Measurements from ENCODE around the gene MAN1A2. TPM values are rescaled to one million over a fixed set of nuclear protein-coding genes. Genes with fewer than 3 reads are reported as not detected.
"Not testable (repeated sequence)": the region's sequence is repeated elsewhere in the genome, so short reads cannot be mapped to it uniquely, and the experiment has no call there.

The MAN1A2 gene
- total and polyA plus RNA-seq, 9 donors: 14.6 to 33.6 (median 26.1) TPM

GRCh38 chr1:117544509-117545109, 177.4 kb downstream of the MAN1A2 start:
- DNase-seq: no peak
- 51% methylated on average over 3 of the region's 4 CpGs for WGBS (ENCODE audit: insufficient coverage)
- Histone ChIP-seq H3K27me3 (ENCODE audit: control insufficient read depth, insufficient read depth, low read length) (no peaks in the 10 kb centered on the region), H3K9me3 (replicated peaks; ENCODE audit: control insufficient read depth, low read depth, low read length) (no peaks in the 10 kb centered on the region), H3K4me1 (ENCODE audit: control insufficient read depth, insufficient read depth, low read length) (no peaks in the 10 kb centered on the region), H3K36me3 (ENCODE audit: control insufficient read depth, insufficient read depth, low read length) (no peaks in the 10 kb centered on the region), H3K27ac (ENCODE audit: low read length) (no peak overlapping the region), H3K4me3 (ENCODE audit: low read length) (no peak overlapping the region)

DNA sequence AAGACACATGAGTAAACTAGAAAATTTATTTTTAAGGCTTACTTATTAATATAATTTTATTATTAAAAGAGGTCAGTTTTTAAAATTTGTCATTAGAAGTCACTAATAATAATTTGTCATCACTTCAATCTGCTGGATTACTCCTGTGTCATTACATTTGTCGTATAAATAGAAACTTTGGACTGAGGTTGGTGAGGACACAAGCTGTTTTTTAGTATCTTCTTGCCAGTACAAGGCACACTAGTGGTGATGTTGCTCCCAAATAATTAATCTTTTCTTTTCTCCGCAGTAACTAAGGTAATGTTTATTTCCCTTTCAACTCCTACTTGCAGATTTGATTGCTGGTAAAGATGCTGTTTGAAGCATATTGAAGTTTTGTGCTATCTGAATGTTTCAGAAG, 179.2 kb downstream of the MAN1A2 start:
- DNase-seq: no peak
- Histone ChIP-seq H3K36me3 (ENCODE audit: control insufficient read depth, insufficient read depth, low read length) (no peaks in the 10 kb centered on the region), H3K4me1 (ENCODE audit: control insufficient read depth, insufficient read depth, low read length) (no peaks in the 10 kb centered on the region), H3K4me3 (ENCODE audit: low read length) (no peak overlapping the region), H3K27me3 (ENCODE audit: control insufficient read depth, insufficient read depth, low read length) (no peaks in the 10 kb centered on the region), H3K27ac (ENCODE audit: low read length) (no peak overlapping the region), H3K9me3 (replicated peaks; ENCODE audit: control insufficient read depth, low read depth, low read length) (no peaks in the 10 kb centered on the region)
- WGBS (ENCODE audit: insufficient coverage): no CpG with 5 or more reads among the region's 2 CpGs

DNA sequence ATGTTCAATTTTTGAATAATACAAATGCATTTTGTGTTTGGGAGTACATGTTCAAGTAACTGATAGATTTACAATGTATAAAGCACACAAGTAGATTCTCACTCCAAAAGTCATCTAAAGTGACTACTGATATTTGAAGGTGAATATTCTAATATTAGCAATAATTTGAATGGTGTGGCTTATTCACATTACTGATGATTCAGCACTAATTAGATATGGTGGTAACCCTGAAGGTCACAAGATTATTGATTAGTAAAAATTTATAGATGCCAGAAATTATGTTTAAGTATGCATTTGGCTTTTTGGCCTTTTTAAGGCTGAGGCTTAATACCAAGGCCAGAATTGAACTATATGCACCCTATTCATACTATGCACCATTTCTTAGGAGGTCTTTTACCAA, 186.2 kb downstream of the MAN1A2 start:
- H3K4me1 ChIP-seq (ENCODE audit: control insufficient read depth, insufficient read depth, low read length): no peaks in the 10 kb centered on the region
- H3K27me3 ChIP-seq (ENCODE audit: control insufficient read depth, insufficient read depth, low read length): no peaks in the 10 kb centered on the region
- no peak overlapping the region for H3K4me3 ChIP-seq (ENCODE audit: low read length)
- no peak overlapping the region for H3K27ac ChIP-seq (ENCODE audit: low read length)
- H3K9me3 ChIP-seq (replicated peaks; ENCODE audit: control insufficient read depth, low read depth, low read length): no peaks in the 10 kb centered on the region
- H3K36me3 ChIP-seq (ENCODE audit: control insufficient read depth, insufficient read depth, low read length): no peaks in the 10 kb centered on the region
- no peak for DNase-seq

DNA sequence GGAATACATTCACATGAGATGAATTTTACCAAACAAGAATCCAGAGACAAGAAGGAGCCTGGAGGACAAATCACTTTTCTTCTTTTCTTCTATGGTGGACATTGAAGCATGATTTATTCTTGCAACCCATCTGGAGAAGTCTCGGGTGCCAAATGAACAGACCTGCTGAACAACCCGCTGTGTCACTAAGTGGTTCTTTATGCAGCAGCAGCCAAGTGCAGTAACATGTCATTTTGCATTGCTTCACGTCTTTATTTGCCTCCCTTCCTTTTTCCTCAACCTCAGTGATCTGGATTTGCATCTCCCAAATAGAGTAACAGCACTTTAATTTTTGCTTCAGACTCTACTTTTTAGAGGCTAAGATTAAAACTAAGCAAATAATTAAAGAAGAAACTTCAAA, 188.6 kb downstream of the MAN1A2 start:
- DNase-seq: no peak
- 94% methylated on average over 2 of the region's 3 CpGs for WGBS (ENCODE audit: insufficient coverage)
- Histone ChIP-seq H3K27ac (ENCODE audit: low read length) (no peak overlapping the region), H3K9me3 (replicated peaks; ENCODE audit: control insufficient read depth, low read depth, low read length) (peaks cover 3% of the 10 kb centered on the region), H3K27me3 (ENCODE audit: control insufficient read depth, insufficient read depth, low read length) (no peaks in the 10 kb centered on the region), H3K4me1 (ENCODE audit: control insufficient read depth, insufficient read depth, low read length) (no peaks in the 10 kb centered on the region), H3K36me3 (ENCODE audit: control insufficient read depth, insufficient read depth, low read length) (no peaks in the 10 kb centered on the region), H3K4me3 (ENCODE audit: low read length) (no peak overlapping the region)

DNA sequence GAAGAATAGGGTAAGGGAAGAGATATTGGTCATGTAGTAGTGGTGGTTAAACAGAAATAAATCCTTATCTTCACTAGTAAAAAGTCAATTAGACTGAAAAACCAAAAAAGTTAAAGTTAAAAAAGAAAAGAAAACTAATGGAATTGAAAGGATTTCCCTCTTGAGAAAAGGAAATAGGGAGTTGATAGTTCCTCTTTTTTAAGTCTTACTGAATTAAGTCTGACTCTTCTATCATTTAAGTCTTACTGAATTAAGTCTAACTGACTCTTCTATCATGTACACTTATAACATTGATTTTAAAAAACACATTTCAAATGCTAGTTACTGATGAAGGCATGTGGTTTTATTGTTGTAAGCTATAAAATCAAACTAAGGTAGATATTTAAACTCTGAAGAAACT, 189.1 kb downstream of the MAN1A2 start:
- DNase-seq: no peak
- Histone ChIP-seq H3K4me1 (ENCODE audit: control insufficient read depth, insufficient read depth, low read length) (no peaks in the 10 kb centered on the region), H3K36me3 (ENCODE audit: control insufficient read depth, insufficient read depth, low read length) (no peaks in the 10 kb centered on the region), H3K27ac (ENCODE audit: low read length) (no peak overlapping the region), H3K27me3 (ENCODE audit: control insufficient read depth, insufficient read depth, low read length) (no peaks in the 10 kb centered on the region), H3K9me3 (replicated peaks; ENCODE audit: control insufficient read depth, low read depth, low read length) (peaks cover 3% of the 10 kb centered on the region), H3K4me3 (ENCODE audit: low read length) (no peak overlapping the region)

- H3K4me1 ChIP-seq (ENCODE audit: control insufficient read depth, insufficient read depth, low read length): no peaks in the 10 kb centered on the region
- peaks cover 3% of the 10 kb centered on the region for H3K9me3 ChIP-seq (replicated peaks; ENCODE audit: control insufficient read depth, low read depth, low read length)
- H3K27me3 ChIP-seq (ENCODE audit: control insufficient read depth, insufficient read depth, low read length): no peaks in the 10 kb centered on the region
- no peak for DNase-seq
- H3K27ac ChIP-seq (ENCODE audit: low read length): no peak overlapping the region
- no peak overlapping the region for H3K4me3 ChIP-seq (ENCODE audit: low read length)
- no peaks in the 10 kb centered on the region for H3K36me3 ChIP-seq (ENCODE audit: control insufficient read depth, insufficient read depth, low read length)
Measured at GRCh38 chr1:117556976-117557375, 189.7 kb downstream of the MAN1A2 start.

GRCh38 chr1:117558451-117558850, 191.2 kb downstream of the MAN1A2 start:
- not testable (repeated sequence) for DNase-seq

DNA sequence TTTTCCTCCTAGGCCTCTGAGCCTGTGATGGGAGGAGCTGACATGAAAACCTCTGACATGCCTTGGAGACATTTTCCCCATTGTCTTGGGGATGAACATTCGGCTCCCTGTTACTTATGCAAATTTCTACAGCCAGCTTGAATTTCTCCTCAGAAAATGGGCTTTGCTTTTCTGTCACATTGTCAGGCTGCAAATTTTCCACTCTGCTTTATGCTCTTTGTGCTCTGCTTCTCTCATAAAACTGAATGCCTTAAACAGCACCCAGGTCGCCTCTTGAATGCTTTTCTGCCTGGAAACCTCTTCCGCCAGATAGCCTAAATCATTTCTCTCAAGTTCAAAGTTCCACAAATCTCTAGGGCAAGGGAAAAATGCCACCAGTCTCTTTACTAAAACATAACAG, 191.9 kb downstream of the MAN1A2 start:
- Histone ChIP-seq H3K36me3 (ENCODE audit: control insufficient read depth, insufficient read depth, low read length) (no peaks in the 10 kb centered on the region), H3K4me3 (ENCODE audit: low read length) (no peak overlapping the region), H3K27ac (ENCODE audit: low read length) (no peak overlapping the region), H3K9me3 (replicated peaks; ENCODE audit: control insufficient read depth, low read depth, low read length) (peaks cover 3% of the 10 kb centered on the region), H3K4me1 (ENCODE audit: control insufficient read depth, insufficient read depth, low read length) (no peaks in the 10 kb centered on the region), H3K27me3 (ENCODE audit: control insufficient read depth, insufficient read depth, low read length) (no peaks in the 10 kb centered on the region)
- DNase-seq: no peak
- 90% methylated on average over 3 of the region's 3 CpGs for WGBS (ENCODE audit: insufficient coverage)

More at GRCh38 chr1:117558451-117558850, 191.2 kb downstream of the MAN1A2 start:
- H3K27me3 ChIP-seq (ENCODE audit: control insufficient read depth, insufficient read depth, low read length); H3K4me3 ChIP-seq (ENCODE audit: low read length); H3K36me3 ChIP-seq (ENCODE audit: control insufficient read depth, insufficient read depth, low read length); H3K27ac ChIP-seq (ENCODE audit: low read length); H3K9me3 ChIP-seq (replicated peaks; ENCODE audit: control insufficient read depth, low read depth, low read length); H3K4me1 ChIP-seq (ENCODE audit: control insufficient read depth, insufficient read depth, low read length): not testable (repeated sequence)

DNA sequence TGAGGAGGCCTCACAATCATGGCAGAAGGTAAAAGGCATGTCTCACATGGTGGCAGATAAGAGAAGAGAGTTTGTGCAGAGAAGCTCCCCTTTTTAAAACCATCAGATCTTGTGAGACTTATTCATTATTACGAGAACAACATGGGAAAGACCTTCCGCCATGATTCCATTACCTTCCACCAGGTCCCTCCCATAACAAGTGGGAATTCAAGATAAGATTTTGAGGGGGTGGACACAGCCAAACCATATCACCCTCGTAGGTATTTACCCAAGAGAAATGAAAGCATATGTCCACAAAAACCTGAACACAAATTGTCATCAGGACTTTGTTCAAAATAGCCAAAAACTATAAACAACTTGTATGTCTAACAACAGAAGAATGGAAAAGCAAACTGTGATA, 192.7 kb downstream of the MAN1A2 start:
- DNase-seq: no peak
- H3K36me3 ChIP-seq (ENCODE audit: control insufficient read depth, insufficient read depth, low read length): no peaks in the 10 kb centered on the region
- H3K27ac ChIP-seq (ENCODE audit: low read length): no peak overlapping the region
- no peaks in the 10 kb centered on the region for H3K4me1 ChIP-seq (ENCODE audit: control insufficient read depth, insufficient read depth, low read length)
- no peaks in the 10 kb centered on the region for H3K27me3 ChIP-seq (ENCODE audit: control insufficient read depth, insufficient read depth, low read length)
- H3K9me3 ChIP-seq (replicated peaks; ENCODE audit: control insufficient read depth, low read depth, low read length): peaks cover 3% of the 10 kb centered on the region
- no CpG with 5 or more reads among the region's 3 CpGs for WGBS (ENCODE audit: insufficient coverage)
- H3K4me3 ChIP-seq (ENCODE audit: low read length): no peak overlapping the region

- H3K9me3 ChIP-seq (replicated peaks; ENCODE audit: control insufficient read depth, low read depth, low read length): peaks cover 3% of the 10 kb centered on the region
- H3K4me1 ChIP-seq (ENCODE audit: control insufficient read depth, insufficient read depth, low read length): no peaks in the 10 kb centered on the region
- H3K4me3 ChIP-seq (ENCODE audit: low read length): no peak overlapping the region
- H3K36me3 ChIP-seq (ENCODE audit: control insufficient read depth, insufficient read depth, low read length): no peaks in the 10 kb centered on the region
- H3K27me3 ChIP-seq (ENCODE audit: control insufficient read depth, insufficient read depth, low read length): no peaks in the 10 kb centered on the region
- DNase-seq: no peak
- H3K27ac ChIP-seq (ENCODE audit: low read length): no peak overlapping the region
- 90% methylated on average over 2 of the region's 2 CpGs for WGBS (ENCODE audit: insufficient coverage)
Measured at GRCh38 chr1:117561071-117561470, 193.8 kb downstream of the MAN1A2 start.

- WGBS (ENCODE audit: insufficient coverage): 100% methylated on average over 1 of the region's 2 CpGs
- no peaks in the 10 kb centered on the region for H3K36me3 ChIP-seq (ENCODE audit: control insufficient read depth, insufficient read depth, low read length)
- no peaks in the 10 kb centered on the region for H3K4me1 ChIP-seq (ENCODE audit: control insufficient read depth, insufficient read depth, low read length)
- no peak overlapping the region for H3K4me3 ChIP-seq (ENCODE audit: low read length)
- H3K9me3 ChIP-seq (replicated peaks; ENCODE audit: control insufficient read depth, low read depth, low read length): peaks cover 3% of the 10 kb centered on the region
- DNase-seq: no peak
- H3K27me3 ChIP-seq (ENCODE audit: control insufficient read depth, insufficient read depth, low read length): no peaks in the 10 kb centered on the region
- no peak overlapping the region for H3K27ac ChIP-seq (ENCODE audit: low read length)
Measured at GRCh38 chr1:117561551-117561950, 194.3 kb downstream of the MAN1A2 start.

All from muscle of leg (tissue), 11 donors.